Measurements from ENCODE around the gene ORM1. TPM values are rescaled to one million over a fixed set of nuclear protein-coding genes. Genes with fewer than 3 reads are reported as not detected.

ORM1 gene
- total and polyA plus RNA-seq, 2 donors from 2014 or later: 0.73 TPM; not detected in 1

DNA sequence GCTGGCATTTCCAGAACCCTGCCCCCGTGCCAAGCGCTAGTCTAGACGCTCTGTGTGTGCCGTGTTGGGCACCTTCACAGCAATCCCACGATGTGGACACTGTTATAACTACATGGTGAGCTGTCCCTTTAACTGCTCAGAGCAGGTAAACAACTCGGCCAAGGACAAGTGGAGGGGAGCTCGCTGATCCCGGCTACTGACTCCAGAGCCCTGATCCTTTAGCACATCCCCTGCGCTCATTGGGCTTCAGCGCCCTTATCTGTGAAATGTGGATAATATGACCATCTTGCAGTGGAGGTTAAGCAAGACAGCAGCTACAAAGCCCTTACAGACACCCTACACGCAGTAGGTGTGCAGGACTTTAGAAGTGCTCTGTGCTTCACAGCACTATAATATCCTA is 23.2 kb downstream of the ORM1 start:
- Histone ChIP-seq H3K27ac (ENCODE audit: low read depth in 2 of 2, low read length in 2 of 2) (no peak overlapping the region), H3K4me1 (ENCODE audit: control insufficient read depth in 2 of 3, insufficient read depth in 2 of 3, low read depth in 1 of 3, low read length in 3 of 3) (peaks cover 0 to 7% (median 3%) of the 10 kb centered on the region in 3 donors), H3K4me3 (ENCODE audit: low read length in 3 of 3) (no peak overlapping the region), H3K9me3 (ENCODE audit: control insufficient read depth in 2 of 3, insufficient read depth in 1 of 3, low read length in 3 of 3) (no peaks in the 10 kb centered on the region), H3K9ac (ENCODE audit: low read length in 3 of 3) (no peak overlapping the region), H3K27me3 (ENCODE audit: control insufficient read depth, insufficient read depth, low read length) (no peaks in the 10 kb centered on the region), H3K36me3 (ENCODE audit: control insufficient read depth in 2 of 3, insufficient read depth in 3 of 3, low read length in 3 of 3) (peaks cover 12 to 28% (median 15%) of the 10 kb centered on the region in 3 donors)
- DNase-seq (peak in 1 of 5 donors; percentile 52), FAIRE-seq (no peak)
- TF ChIP-seq, protein P1, sequence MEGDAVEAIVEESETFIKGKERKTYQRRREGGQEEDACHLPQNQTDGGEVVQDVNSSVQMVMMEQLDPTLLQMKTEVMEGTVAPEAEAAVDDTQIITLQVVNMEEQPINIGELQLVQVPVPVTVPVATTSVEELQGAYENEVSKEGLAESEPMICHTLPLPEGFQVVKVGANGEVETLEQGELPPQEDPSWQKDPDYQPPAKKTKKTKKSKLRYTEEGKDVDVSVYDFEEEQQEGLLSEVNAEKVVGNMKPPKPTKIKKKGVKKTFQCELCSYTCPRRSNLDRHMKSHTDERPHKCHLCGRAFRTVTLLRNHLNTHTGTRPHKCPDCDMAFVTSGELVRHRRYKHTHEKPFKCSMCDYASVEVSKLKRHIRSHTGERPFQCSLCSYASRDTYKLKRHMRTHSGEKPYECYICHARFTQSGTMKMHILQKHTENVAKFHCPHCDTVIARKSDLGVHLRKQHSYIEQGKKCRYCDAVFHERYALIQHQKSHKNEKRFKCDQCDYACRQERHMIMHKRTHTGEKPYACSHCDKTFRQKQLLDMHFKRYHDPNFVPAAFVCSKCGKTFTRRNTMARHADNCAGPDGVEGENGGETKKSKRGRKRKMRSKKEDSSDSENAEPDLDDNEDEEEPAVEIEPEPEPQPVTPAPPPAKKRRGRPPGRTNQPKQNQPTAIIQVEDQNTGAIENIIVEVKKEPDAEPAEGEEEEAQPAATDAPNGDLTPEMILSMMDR (IDR thresholded peaks at IDR 0.05; ENCODE audit: borderline replicate concordance, extremely low read depth, insufficient read depth): no peak
- intact Hi-C loops (cut with DNase I): no loop called here

DNA sequence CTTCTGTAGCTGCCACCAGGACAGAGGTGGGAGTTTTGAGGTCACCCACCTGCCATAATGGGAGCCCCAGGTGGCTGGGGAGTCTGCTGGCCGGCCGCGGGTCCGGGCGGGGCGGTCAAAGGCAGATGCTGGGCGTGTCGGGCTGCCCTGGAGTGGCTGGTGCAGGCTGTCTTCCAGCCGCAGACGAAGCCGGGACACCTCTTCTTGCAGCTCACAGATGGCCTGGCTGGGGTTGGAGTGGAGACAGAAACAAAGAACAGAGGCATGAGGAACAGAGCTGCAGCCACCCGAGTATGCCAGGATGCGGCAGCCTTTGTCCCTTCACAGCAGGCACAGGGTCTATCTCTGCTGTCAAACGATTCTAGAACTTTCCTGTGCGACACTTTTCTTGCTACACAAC is 24.8 kb downstream of the ORM1 start:
- intact Hi-C loops (cut with DNase I): no loop called here
- TF ChIP-seq, protein P1 (IDR thresholded peaks at IDR 0.05; ENCODE audit: borderline replicate concordance, extremely low read depth, insufficient read depth): no peak

DNA sequence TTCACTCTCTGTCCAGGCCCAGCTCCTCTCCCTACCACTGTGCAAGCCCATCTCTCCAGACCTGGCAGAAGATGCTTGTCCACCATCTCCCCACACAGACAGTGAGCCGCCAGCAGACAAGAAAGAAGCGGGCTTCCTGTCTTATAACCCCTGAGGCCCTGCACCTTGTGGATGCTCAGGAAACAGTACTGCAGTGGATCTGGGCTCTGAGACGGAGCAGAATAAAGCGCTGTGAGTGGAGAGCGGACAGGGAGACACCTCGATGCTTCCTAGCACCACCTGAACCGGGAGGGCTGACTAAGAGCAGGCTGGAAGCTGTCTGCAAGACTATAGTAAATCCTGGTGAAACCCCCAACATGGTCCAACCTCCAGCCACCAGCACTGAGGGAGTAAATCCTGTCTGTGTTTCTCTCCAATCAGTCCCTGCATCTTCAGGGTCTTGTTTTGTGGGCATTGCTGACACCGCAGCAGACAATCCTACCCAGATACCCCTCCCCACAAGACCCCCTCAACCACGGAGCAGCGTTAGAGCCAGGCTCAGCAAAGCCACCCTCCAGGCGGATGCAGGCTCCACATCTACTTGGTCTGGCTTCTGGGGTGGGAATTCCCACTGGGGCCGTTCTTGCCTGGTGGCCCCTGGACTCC is 25.5 kb downstream of the ORM1 start:
- Histone ChIP-seq H3K4me3 (ENCODE audit: low read length in 3 of 3) (no peak overlapping the region), H3K36me3 (ENCODE audit: control insufficient read depth in 2 of 3, insufficient read depth in 3 of 3, low read length in 3 of 3) (peaks cover 11 to 25% (median 12%) of the 10 kb centered on the region in 3 donors), H3K9ac (ENCODE audit: low read length in 3 of 3) (no peak overlapping the region), H3K9me3 (ENCODE audit: control insufficient read depth in 2 of 3, insufficient read depth in 1 of 3, low read length in 3 of 3) (no peaks in the 10 kb centered on the region), H3K27me3 (ENCODE audit: control insufficient read depth, insufficient read depth, low read length) (no peaks in the 10 kb centered on the region), H3K4me1 (ENCODE audit: control insufficient read depth in 2 of 3, insufficient read depth in 2 of 3, low read depth in 1 of 3, low read length in 3 of 3) (peaks cover 0 to 7% (median 3%) of the 10 kb centered on the region in 3 donors), H3K27ac (ENCODE audit: low read depth in 2 of 2, low read length in 2 of 2) (no peak overlapping the region)
- DNase-seq (peak in 2 of 5 donors; percentile 5 to 18), FAIRE-seq (no peak)
- intact Hi-C loops (cut with DNase I): no loop called here
- TF ChIP-seq, protein P1 (IDR thresholded peaks at IDR 0.05; ENCODE audit: borderline replicate concordance, extremely low read depth, insufficient read depth): no peak

More for the DNA sequence above, 24.8 kb downstream of the ORM1 start:
- DNase-seq: peak in 1 of 5 donors; percentile 57
- H3K9ac ChIP-seq (ENCODE audit: low read length in 3 of 3): no peak overlapping the region
- H3K4me3 ChIP-seq (ENCODE audit: low read length in 3 of 3): no peak overlapping the region
- H3K27ac ChIP-seq (ENCODE audit: low read depth in 2 of 2, low read length in 2 of 2): no peak overlapping the region
- FAIRE-seq: no peak
- peaks cover 0 to 7% (median 3%) of the 10 kb centered on the region in 3 donors for H3K4me1 ChIP-seq (ENCODE audit: control insufficient read depth in 2 of 3, insufficient read depth in 2 of 3, low read depth in 1 of 3, low read length in 3 of 3)
- H3K27me3 ChIP-seq (ENCODE audit: control insufficient read depth, insufficient read depth, low read length): no peaks in the 10 kb centered on the region
- peaks cover 12 to 28% (median 15%) of the 10 kb centered on the region in 3 donors for H3K36me3 ChIP-seq (ENCODE audit: control insufficient read depth in 2 of 3, insufficient read depth in 3 of 3, low read length in 3 of 3)
- no peaks in the 10 kb centered on the region for H3K9me3 ChIP-seq (ENCODE audit: control insufficient read depth in 2 of 3, insufficient read depth in 1 of 3, low read length in 3 of 3)
